Testis (tissue), 2 donors: ENCODE results near the gene UPK3B.
"Not testable (repeated sequence)": the region's sequence is repeated elsewhere in the genome, so short reads cannot be mapped to it uniquely, and the experiment has no call there.

Source experiments
- CTCF ChIP-seq, 3 experiments: fragments of 450-650 bp in 2 of 3; fragments of 200-600 bp in 1 of 3; sonication (generic) in 1 of 3; IDR thresholded peaks; one replicate each; pipeline ENCODE4 v1.5.1; 2016 to 2019; ENCODE audit warnings: antibody characterized with exemption in 3 of 3, mild to moderate bottlenecking in 2 of 3, moderate library complexity in 1 of 3
- POLR2A ChIP-seq: fragments of 450-650 bp; IDR thresholded peaks from one replicate; pipeline ENCODE4 v1.6.1; 2017; ENCODE audit warnings: antibody characterized with exemption, mild to moderate bottlenecking, moderate library complexity

- TF ChIP-seq CTCF (IDR thresholded peaks at IDR 0.05); POLR2A: not testable (repeated sequence)
Measured at GRCh38 chr7:76492139-76492538, 18.2 kb upstream of the UPK3B start.
